Urothelium cell line (cell line): ENCODE data around the gene MFAP3L.
A peak's percentile ranks its signal among the peaks of the same experiment; 100 is the strongest.
"Not testable (repeated sequence)": the region's sequence is repeated elsewhere in the genome, so short reads cannot be mapped to it uniquely, and the experiment has no call there.

Experiments used
- DNase-seq: peaks from one replicate; pipeline ENCODE4 v3.0.0; 2011; ENCODE audit warnings: low spot score, mixed read lengths
- FAIRE-seq: peaks from 2 replicates; lab custom pipeline; 2011; peaks lifted over from hg19 to GRCh38; lab: Jason Lieb, UNC

The MFAP3L gene

DNA sequence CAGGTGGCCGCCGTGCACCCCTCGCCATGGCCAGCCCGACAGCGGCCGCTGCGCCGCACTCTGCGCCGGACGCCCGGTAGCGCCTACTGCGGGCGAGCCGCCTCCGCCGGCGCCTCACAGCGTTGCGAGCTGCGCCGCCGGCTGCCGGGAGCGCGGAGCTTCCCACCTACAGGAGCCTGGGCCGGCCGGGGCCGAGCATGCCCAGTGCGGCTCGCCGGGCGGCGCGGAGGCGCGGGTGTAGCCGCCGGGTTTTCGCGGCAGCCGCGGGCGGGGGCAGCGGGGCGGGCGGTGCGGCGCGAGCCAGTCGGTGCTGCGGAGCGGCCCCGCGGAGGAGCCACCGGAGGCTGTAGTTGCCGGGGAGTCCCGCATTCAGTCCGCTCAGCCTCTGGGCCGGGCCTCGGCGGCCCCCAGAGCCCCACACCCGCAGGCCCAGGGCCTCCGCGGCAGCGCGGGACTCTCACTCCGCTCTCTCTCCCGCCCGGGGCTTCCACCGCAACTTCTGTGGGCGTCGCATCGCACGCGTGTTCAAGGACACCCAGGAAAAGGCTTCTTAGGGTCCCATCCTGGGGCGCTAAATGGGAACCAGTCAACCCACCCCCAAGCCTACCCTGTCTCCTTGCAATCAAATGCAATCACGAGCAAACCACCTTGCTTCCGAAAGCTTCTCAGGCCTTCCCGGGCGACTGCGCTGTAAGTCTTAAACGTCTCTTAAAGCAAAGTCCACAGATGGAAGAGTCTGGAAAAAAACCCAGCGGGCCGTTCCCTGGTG is at the start of gene MFAP3L:
Gene MFAP3L, minus strand, starts transcription at position 143 of the 769 bp plus-strand sequence. CDS start 20,518 bp downstream, outside the sequence.
- FAIRE-seq (no peak), DNase-seq (peak; percentile 90)

DNA sequence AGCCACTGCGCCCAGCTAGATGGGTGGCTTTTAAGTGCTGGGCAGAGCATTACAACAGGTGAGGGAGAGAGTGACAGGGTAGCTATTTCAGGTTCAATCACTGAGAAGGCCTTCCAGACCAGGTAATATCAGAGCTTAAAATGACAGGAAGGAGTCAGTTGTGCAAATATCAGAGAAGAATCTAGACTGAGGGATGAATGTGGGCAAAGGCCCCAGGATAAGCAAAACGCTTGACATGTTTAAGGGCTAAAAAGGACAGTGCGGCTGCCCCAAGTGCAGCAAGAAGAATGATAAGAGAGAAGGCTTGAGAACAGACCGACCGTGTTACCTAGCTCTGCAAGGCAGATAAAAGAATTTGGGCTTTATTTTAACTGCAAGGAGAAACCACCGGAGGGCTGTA is 45.0 kb upstream of the MFAP3L start:
- DNase-seq, result no peak
- FAIRE-seq, result no peak

DNA sequence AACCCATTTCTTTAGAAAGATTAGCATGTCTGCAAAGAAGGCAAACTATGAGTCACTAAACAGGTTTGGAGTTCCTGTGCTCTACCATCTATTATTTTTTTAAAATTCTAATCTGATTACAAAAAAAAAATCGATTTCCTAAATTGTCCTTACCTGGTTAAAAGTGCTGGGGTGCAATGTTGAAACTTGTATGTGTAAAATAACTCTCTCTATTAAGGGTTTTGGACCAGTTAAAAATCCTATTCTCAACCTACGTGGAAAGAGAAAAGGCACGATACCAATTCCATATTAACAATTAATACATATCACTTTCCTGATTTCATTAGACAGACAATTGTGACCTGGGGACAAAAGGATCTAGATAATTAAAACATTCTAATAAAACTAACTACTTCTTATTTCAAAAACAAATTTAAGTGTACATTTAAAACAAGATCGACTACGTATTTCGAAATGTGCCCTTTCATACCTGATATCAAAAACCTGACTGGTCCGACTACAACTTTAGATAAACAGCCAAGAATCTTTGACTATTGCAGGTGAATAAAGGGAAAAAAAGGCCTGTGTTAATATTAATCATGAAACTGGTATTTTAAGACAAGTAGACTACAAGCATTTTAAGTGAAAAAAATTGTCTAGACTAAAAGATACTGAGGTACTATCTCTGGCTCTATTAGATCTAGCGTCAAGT is 42.4 kb upstream of the MFAP3L start:
- DNase-seq (no peak), FAIRE-seq (no peak)

DNA sequence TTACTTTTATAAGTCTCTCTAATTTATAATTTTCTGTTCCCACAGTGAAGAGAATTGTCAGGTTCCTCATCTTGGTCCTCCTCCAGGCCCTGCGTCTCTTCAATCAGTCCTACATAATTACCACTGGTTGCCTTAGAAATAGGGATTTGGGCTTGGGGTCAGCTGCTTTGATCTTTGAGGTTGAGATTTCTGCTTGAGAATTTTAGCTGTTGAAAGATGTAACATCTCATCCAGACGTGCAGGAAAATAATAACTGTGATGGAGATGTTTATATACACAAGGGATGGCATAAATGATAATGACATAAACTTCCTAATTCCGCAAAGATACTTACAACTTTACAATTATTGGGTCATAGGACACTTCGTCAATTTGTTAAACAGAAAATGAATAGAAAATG is 33.2 kb upstream of the MFAP3L start:
- DNase-seq (no peak), FAIRE-seq (no peak)

DNA sequence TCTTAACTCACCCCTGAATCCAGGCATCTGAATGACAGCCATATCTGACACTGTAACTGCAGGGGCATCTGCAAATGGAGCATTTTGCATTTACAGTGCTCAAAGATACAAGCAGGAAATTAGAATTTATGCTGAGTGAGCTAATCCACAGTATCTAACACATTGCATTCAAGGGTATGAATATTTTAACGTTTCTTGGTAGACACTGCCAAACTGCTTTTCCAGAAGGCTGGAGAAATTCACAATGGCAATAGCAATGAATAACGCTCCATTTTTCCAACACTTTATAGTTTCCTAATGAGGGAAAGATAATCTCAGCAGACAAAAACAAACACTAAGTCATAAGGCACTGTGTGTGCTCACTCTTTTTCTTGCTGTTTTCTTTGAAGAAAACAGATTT is 32.6 kb upstream of the MFAP3L start:
- DNase-seq (no peak), FAIRE-seq (no peak)

DNA sequence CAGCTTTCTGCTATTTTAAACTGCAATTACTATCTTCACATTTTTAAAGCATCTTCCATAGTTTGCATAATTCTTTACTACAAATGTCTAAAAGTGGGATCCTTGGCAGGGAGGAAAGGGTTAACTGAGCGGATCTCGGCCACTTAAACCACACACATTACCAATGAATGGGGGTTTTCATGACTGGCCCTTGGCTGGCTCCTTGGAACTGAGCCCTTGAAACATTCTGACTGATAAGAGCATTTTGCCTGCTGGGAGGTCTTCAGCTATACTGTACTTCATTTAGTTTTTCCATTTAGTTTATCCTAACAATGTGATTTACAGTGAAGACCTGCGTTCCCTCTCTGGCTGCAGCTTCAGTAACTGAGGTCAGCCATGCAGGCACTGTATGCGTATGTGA is 31.7 kb upstream of the MFAP3L start:
- FAIRE-seq (no peak), DNase-seq (no peak)

DNA sequence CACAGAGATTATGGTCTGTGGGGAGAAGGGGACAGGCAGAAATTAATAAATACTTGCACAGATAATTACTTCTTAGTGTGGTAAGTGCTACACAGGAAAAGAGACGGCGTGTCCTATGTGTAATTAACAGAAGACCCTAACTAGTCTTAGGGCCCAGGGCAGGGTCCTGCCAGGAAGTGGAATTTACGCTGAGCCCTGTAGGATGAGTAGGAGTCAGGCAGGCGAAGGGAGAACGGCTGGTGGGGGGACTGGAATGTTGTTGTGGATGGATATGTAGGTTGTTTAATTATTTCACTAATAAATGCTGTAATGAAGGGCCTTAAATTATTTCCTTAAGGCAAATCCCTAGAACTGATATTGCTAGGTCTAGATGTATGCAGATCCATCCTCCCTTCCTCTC is 26.7 kb upstream of the MFAP3L start:
- DNase-seq, result no peak
- no peak for FAIRE-seq

DNA sequence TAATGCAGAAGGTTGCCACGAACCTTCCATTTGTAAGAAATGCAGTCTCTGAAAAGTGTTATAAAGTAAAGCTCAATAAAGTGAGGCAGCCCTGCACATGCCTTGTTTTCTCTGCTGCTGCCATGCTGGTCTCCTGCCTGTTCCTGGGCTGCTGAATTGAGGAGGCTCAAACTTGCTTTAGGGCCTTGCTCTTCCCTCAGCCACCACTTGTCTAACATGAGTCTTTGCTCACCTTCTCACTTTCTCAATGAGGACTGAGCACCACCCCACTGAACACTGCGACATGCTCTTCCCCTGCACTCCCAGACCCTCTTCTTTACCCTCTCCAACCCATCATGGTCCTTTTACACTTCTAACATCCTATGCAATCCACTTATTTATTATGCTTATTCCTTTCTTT is 25.2 kb upstream of the MFAP3L start:
- no peak for FAIRE-seq
- no peak for DNase-seq

DNA sequence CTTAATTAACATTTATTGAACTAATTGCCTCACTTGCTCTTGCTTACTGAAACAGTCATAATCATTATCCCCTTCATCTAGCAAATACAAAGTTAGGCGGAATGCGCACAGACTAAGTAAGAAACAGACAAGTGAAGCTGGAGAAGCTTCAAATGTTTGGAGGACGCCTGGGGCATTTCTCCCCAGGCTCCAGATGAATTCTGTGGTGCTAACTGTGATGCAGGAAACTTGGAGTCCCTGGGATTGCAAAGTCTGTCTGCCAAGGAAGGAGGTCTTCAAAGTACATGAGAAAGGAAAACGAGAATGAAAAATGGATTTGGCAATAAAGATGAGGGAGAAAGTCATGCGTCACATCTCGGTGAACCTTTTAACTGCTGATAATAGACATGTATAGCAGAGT is 23.6 kb upstream of the MFAP3L start:
- FAIRE-seq, result no peak
- DNase-seq, result no peak

DNA sequence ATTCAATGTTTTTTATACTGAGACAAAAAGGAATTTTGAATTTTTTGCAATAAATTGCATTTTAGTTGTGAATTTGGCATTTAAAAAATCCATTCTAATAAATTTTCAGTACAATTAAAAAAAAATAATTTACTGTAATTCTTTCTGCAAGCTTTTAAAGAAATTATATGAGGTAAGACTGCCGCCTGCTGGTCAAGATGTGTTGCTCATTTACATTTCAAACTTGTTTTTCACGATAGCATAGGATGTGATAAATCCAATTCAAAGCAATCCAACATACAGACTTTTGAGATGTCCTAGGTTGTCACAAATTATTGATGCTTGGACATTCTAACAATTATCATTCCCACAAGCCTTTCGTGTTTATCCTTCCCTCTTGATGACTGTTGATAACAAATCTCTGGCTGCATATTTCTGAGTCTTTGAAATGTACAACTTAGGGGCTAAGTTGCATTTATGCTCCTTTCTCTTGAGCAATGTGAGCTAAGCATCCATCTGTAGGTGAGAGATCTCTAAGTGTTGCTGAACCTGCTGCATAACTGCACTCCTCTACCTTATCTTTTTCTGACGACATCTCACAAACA is 21.7 kb upstream of the MFAP3L start:
- DNase-seq, result peak; percentile 20
- no peak for FAIRE-seq

DNA sequence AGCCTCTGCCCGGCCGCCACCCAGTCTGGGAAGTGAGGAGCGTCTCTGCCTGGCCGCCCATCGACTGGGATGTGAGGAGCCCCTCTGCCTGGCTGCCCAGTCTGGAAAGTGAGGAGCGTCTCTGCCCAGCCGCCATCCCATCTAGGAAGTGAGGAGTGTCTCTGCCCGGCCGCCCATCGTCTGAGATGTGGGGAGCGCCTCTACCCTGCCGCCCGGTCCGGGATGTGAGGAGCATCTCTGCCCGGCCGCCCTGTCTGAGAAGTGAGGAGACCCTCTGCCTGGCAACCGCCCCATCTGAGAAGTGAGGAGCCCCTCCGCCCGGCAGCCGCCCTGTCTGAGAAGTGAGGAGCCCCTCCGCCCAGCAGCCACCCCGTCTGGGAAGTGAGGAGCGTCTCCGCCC is 20.0 kb upstream of the MFAP3L start:
- DNase-seq, FAIRE-seq: not testable (repeated sequence)

DNA sequence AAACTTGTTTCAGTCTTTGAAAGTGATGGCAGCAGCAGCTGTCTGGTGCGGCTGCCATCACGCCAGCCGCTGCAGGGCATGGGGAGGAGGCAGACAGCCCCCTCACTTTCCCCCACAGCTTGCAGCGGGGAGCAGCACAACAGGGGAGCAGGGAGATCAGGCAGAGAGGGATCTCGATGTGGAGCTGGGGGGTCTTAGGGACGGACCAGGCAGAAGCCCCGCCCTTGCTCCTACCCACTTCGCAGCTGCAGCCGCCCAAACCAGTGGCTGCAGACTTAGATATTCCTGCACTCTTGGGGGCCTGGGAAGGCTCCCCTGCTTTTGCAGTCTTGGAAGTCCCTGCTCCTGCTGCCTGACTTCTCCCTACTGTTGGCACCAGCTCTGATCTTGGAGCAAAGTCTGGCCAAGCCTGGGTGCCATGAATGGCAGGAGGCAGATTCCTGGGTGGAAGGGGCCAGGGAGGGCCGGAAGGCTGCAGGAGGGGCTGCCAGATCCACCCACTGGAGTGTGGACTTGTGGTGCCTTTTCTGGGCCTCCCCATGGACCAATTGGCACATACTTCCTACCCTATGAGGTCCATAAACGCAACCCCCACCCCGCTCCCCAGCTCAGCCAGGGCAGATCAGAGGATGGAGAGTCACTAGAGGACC is 14.0 kb upstream of the MFAP3L start:
- DNase-seq (no peak), FAIRE-seq (no peak)

DNA sequence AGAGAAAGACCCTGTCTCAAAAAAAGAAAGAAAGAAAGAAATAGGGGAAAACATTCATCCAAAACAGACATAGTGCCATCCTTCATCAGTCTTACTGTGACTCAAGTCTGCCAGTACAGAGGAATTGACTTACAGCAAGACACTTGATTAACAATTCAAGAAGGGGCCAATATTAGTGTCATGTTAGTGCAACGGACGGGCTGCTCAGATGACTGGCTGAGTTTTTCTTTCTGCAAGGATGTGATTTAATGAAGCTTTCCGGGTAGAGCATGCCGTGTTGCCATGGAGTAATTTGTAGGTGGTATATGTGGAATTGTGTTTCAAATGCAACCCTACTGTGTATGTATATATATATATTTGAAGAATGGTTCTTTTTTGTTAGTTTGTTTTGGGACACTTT is 12.6 kb upstream of the MFAP3L start:
- DNase-seq (no peak), FAIRE-seq (no peak)

DNA sequence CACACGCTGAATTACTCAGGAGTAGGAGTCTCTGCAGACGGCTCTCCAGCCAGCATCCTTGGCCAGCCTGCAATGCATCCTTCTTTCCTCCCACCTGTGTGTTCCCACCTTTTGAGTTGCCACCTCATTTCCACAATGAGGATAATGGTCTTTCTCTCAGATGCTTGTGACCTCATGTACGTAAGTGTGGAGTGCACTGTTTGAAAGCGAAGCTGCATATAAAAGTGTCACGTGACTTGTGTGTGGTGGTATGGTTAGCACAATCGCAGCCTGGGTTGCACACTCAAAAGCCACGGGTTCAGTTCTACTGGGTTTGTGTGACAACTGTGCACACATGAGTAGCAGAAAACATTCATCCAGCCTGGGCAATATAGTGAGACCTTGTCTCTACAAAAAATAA is 12.0 kb upstream of the MFAP3L start:
- FAIRE-seq, result no peak
- no peak for DNase-seq

DNA sequence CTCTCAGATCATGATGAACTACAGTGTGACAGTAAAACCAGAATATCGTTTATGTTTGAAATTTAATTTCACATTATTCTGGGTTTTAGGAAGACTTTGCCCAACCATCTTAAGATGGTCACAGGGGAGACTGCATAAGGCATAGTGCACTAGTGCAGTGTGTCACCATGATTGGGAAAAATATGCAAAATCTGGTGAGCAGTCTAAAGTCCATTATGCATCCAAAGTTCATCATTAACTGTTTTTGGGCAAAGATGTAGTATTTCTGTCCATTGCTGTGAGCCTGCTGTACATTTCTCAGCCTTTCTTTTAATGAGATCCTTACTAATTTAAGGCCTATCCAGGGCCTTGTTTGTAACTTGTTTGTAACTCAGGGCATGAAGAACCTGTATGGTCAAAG is 11.3 kb upstream of the MFAP3L start:
- DNase-seq (no peak), FAIRE-seq (no peak)

DNA sequence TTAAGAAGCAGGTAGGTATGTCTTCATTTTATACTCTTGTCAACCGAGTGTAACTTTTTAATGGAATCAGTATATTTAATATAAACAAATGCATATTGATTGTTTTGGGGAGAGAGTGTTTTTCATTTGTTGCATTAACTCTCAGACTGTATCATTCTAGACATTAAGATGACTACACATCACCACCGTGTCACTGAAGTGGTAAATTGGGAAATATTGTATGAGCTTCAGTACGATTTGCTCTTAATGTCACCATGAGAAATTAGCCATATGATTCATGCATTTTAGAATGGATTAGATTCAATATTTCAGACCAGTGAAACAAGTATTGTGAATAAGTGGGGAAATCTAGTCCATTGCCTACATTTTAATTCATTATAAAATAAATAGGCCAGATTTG is 9.7 kb upstream of the MFAP3L start:
- DNase-seq, result no peak
- FAIRE-seq, result no peak

DNA sequence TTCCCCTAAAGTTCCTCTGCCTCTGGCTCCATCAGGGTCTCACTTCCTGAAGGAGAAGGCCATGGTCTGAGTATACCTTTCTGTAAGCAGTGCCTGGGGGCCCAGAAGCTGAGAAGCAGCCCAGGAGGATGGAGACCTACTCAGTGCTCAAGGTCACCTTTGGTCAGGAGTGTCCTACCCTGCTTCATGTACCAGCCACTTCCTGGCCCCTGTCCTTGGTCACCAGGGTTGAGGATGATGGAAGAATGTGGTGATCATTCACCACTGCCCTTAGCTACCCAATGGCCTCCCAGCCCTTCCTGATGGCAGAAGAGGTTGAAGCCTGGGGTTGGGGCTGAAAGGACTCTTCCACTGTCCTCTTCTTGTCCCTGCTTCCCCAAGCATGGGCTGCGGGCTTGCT is 9.0 kb upstream of the MFAP3L start:
- no peak for DNase-seq

DNA sequence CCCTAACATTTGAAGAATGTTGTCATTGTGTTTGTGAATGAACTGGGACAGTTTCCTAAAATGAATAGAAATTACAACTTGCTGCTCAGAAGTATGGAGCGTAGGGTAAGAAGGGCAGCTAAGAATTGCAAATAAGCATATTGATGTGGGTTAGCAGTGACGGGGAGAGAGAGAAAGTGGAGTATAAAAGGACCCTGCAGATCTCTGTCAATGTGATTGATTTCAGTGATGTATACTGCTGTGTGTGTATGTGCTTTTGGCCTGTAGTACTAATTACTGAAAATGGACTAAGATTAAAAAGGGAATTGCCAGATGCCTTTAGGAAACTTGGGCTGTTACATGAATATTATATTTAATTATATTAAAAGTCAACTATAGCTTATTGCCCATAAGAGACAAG is 7.8 kb upstream of the MFAP3L start:
- DNase-seq, result no peak
- no peak for FAIRE-seq

More for the DNA sequence above, 9.0 kb upstream of the MFAP3L start:
- no peak for FAIRE-seq

DNA sequence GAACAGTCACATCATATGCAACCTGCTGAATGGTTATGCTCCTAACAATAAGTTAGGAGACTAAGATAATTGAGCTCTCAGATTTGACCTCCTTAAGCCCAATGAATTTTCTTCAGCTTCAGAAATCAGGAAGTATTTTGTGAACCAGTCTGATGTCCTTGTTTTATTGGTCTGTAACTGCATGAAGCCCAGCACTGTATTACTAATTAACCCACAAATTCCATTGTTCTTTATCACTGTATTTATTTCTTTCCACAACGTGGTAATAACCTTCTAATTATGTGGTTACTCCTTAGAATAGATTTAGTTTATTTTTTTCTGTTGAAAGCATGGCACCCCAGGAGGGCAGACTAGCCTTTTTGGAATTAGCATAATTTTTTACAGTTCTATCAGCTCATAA is 3.9 kb upstream of the MFAP3L start:
- no peak for DNase-seq
- FAIRE-seq, result no peak

DNA sequence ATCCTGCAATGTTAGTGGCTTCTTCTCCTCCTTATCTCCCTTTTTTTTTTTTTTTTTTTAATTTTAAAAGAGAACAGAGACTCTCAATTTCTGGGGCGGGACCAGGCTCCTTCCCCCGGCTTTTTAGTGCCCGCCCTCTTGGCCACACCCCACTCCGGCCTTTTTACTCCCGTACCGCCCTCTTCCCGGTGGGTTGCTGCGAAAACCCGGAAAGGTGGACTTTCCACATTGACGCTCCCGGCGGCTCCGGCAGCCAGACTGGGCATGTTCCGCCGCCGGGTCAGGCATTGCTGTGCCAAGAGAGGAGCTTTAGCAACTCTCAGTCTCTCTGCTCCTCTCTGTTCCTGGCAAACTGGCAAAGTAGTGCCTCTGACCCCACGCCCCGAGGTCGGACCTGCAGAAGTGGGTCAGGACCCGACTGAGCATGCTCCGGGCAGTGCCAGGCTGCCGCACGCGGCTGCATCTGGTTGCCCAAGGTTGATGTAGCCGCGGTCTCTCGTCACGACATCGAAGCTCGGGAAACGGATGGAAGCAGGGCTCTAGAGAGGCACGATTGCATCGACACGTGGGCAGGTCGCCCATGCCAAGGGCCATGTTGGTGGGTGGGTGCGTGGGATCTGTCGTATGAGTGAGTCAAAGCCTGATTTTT is 1.1 kb upstream of the MFAP3L start:
- DNase-seq (peak; percentile 90), FAIRE-seq (peak; percentile 79)
